ELF-1 (cell line): ENCODE data around the gene FIBCD1.

ENCODE experiments used
- DNase-seq: peaks from one replicate; pipeline ENCODE4 v3.0.0-alpha.2; 2016; ENCODE audit warnings: low read depth, low spot score

Gene FIBCD1, protein sequence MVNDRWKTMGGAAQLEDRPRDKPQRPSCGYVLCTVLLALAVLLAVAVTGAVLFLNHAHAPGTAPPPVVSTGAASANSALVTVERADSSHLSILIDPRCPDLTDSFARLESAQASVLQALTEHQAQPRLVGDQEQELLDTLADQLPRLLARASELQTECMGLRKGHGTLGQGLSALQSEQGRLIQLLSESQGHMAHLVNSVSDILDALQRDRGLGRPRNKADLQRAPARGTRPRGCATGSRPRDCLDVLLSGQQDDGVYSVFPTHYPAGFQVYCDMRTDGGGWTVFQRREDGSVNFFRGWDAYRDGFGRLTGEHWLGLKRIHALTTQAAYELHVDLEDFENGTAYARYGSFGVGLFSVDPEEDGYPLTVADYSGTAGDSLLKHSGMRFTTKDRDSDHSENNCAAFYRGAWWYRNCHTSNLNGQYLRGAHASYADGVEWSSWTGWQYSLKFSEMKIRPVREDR

DNA sequence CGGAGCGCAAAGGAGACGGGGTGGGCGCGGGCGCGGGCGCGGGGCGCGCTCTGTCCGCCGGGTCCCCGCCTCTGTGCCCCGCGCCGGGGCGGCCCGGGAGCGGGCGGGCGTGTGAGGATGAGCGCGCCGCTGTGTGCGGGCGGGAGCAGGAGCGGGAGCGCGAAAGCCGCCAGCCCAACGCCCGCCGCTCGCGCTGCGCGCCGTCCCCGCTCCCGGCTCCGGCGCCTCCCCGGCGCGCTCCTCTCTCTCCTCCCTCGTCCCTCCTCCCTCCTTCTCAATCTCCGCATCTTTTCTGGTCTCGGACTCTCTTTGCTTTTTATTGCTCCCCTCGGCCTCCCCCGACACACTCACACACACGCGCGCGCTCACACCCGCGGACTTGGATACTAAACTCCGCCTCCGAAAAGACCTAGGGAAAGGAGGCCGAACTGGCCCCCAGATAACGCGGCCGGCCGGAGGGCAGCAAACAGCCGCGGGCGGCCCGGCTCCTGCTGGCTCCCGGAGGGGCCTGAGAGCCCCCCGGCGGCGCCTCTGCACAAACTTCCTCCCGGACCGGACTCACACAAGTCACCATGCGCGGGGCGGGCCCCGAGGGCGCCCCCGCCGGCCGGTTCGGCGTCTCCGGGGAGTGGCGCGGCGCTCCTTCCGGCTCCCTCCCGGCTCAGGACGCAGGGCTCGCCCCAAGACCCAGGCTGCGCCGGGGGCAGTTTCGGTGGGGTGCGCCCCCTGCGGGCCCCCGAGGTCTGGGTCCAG, at the start of gene FIBCD1:
TSS of gene FIBCD1 (minus strand) at position 596 of the 753 bp plus-strand sequence. CDS start 640 bp downstream, outside the sequence.
- peak; percentile 71 for DNase-seq

DNA sequence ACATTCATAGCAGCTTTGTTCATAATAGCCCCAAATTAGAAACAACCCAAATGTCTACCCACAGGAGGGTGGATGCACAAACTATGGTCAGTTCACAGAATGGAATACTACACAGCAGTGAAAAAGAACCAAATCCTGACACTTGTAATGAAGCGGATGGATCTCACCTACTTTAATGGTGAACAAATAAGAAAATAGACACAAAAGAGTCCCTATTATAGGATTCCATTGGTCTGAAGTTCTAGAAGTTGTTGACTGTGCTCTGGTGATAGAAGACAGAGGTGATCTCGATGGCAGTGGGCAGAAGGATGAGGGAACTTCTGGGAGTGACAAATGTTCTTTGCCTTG, 49.3 kb upstream of the FIBCD1 start:
- no peak for DNase-seq

DNA sequence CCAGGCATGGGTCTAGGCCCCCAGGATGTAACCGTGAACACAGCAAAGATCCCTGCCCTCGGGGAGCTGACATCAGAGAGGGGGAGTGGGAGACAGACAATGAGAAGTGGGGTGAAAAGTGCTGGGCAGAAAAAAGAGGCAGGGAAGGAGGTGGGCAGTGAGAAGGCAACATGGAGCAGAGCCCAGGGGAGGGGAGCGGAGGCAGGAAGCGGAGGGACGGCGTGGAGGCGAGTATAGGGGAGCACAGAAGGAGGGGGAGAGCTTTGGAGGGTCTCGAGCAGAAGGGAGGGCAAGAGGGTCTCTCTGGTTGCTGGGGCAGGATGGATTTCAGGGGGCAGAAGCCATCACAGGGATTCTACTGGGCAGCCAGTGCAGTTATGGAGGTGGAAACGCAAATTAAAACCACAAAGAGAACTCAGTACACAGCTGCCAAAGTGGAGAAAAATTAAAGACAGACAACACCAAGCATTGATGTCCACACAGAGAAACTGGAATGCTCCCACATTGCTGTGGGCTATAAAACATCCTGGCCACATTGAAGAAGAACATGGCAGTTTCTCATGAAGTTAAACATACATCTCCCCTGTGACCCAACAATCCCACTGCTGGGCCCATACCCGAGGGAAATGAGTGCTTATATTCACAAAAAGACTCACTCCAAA, 48.8 kb upstream of the FIBCD1 start:
- no peak for DNase-seq

DNA sequence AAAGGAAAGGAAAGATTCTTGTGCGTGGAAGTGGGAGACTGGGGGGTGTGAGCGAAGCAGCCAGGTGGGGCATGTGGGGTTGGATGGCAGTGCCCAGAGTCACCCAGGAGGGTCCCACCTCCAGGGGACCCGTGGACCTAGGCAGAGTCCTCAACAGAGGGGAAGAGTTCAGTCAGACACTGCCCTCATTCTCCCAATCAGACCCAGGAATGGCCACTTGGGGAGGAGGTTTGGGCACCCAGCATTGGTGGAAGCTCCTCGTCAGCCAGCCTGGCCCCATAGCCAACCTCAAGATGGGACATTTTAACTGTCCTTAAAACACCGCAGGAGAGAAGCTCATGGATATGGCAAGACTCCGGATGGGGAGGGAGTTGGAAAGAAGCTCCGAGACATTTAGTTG, 48.0 kb upstream of the FIBCD1 start:
- DNase-seq: no peak

DNA sequence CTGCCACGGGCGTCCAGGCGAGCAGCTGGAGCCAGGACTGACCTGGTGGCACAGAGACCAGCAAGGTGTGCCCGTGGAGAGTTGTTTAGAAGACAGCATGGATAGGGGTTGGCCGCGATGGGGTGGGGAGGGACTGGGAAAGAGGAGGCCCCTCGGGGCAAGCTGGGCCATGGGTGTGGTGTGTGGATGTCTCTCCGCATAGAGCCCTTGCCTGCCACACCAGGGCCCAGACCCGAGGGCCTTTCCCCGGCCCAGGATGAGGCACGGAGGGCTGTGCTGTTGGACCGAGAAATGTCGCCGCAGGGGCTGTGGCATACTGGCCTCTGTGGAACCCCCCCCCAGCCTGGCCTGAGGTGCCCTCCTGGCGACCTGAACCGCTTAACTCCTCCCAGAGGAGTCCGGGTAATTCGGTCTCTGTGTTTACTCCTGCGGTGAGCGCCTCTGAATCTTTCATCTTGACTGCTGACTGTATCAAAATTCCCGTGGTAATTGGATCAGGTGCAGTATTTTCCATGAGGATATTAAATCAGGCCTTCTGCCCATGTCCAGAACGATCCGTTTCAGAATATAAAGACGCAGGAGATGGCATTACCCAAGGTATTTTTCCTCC, 47.4 kb upstream of the FIBCD1 start:
- DNase-seq: peak; percentile 50

DNA sequence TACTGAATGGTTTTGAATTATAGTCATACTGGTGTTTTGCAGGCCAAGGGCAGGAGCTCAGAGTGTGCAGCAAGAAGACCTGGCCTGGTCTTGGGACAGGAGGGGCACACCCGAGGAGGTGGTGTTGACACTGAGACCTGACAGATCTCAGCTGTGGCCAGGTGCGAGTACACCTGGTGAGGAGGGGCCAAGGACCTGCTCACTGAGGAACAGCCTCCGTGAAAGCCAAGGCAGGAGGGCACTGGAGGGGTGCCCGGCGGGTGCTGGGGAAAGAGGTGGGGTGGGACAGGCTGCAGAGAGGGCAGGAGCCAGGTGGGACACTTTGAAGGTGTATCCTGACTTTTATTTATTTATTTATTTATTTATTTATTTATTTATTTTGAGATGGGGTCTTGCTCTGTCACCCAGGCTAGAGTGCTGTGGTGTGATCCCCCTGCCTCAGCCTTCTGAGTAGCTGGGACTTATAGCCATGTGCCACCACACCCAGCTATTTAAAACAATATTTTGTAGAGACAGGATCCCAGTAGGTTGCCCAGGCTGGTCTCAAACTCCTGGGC, 46.6 kb upstream of the FIBCD1 start:
- no peak for DNase-seq

DNA sequence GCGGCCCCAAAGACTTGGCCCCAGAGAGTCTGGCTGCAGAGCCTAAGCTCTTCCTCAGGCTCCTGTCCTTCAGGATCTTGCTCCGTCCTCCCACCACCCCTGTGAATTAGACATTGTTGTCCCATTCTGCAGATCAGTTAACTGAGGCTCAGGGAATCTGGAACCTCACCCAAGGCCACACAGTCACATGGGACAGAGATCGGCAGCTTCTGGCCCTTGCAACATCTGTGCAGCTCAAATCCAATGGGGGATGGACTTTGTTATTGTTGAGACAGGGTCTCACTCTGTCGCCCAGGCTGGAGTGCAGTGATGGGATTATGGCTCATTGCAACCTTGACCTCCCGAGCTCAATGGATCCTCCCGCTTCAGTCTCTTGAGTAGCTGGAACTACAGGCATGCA, 46.0 kb upstream of the FIBCD1 start:
- no peak for DNase-seq

DNA sequence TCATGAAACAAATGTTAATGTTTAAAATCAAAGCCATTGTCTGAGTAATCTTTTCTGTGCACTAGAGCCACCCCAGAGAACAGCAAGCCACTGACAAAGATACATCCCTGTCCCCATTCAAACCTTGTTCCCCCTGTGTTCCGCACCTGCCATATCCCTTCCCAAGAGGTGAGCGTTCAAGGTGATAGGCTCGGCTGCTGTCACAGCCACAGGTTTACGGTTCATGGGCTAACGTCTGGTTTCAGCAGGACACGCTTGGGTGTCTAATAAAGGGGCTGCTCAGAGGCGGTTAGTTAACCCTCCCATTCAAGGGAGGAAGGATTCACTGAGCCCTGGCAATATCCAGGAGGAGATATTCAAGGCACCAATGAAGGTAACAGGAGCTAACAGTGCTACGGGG, 45.5 kb upstream of the FIBCD1 start:
- DNase-seq: no peak

DNA sequence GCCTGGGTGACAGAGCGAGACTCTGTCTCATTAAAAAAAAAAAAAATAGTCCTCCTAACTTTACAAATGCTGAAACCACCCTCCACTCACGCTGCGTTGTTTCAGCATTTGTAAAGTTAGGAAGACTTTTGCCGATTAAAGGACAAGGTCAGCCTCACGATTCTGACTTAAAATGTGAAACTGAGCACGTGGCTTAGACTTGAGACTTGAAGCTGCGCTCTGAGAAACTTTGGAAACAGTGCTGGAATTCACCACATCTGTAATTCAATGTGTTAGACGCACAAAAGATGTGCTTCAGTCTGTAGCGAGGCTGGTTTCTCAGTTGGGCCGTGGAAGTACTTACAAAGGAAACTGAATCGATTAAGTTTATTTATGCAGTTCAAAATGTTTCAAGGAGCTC, 44.9 kb upstream of the FIBCD1 start:
- DNase-seq: no peak

DNA sequence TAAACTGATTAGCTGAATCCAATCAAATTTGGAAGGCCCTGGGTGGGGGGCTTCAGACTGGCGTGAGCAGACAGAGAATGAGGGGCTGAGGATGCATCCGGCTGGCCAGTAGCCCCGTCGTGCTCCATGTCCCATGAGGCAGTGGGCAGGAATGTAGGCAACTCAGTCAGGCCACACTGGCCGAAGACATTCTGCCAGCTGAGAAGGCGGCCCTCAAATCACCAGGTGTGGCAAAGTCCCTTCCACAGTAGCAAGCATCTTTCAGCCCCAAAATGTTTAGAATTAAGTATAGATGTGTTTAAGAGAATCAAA, 44.3 kb upstream of the FIBCD1 start:
- no peak for DNase-seq

DNA sequence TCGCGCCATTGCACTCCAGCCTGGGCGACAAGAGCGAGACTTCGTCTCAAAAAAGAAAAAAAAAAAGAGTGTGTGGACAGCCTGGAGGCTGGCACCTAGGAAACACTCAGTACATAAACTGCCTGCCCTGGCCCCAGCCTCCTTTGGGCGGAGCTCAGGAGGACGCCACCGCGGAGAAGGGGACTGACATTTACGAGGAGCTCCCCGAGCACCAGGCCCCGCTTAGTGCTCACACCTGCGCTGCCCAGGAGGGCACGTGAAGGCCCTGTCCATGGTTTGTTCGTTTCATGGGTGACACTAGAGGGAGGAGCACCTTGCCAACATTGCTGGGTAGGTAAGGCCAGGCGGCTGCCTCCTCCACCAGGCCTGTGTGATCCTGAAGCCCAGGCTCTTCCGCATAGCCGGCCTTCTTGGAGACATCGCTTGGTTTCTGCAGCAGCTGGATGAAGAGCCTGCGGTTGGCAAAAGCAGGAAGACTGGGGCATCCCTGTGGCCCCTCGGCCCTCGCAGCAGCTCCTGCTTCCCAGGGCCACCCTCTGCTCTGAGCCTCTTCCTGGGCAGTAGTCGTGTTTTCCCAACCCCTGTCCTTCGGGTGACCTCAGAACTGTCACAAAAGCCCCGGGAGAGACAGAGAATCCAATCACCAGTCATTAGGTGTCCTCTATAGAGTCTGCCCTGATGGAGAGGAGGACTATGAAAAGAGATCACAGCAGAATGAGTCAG, 43.8 kb upstream of the FIBCD1 start:
- DNase-seq: no peak

DNA sequence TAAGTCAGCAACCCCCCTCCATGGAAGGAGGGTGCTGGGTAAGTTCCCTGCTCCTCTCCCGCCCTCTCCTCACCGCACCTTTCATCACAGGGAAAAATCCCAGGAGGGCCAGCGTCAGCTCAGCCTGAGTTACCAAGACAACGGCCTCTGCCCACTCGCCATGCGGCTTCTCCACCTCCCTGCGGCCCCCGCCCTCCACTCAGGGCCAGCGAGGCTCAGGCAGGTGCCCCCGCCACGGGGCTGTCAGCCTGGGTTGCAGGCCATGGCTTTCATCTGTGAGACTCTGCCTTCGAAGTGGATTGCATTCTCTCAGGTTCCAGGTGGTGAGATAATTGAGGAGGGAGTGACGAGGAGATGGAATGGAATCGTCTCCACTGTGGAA, 42.7 kb upstream of the FIBCD1 start:
- no peak for DNase-seq

DNA sequence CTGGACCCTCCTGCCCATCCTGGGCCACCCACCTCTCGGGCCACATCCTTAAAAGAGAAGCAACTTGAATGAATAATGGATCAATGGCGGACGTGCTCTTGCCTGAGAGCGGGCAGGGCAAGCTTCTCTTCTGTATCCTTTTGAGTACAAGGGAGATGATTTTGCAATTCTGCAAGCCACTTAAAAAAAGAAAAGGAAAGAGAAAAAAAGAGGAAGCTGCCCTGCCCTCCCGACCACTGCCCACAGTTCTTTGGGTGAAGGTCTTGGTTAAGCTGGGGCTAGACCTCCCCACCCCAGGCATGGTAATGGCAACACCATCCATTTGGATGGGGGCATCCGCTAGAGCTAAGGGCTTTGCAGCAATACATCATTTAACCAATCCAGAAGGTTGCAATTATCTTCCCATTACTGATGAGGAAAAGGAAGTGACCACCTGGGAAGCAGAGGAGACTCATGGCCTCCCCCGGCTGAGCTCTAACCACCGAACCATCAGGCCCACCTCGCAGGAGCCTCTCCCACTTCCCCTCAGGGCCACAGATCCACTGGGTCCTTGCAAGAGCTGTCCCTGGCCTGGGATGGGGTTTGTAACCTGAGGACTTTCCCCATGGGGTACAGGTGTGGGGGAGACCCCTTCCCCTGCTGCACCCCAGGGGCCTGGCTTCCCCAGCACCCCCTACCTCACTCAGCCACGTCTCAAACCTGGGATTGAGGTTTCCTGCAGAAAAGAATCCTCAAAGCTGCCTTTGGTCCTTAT, 42.1 kb upstream of the FIBCD1 start:
- no peak for DNase-seq

DNA sequence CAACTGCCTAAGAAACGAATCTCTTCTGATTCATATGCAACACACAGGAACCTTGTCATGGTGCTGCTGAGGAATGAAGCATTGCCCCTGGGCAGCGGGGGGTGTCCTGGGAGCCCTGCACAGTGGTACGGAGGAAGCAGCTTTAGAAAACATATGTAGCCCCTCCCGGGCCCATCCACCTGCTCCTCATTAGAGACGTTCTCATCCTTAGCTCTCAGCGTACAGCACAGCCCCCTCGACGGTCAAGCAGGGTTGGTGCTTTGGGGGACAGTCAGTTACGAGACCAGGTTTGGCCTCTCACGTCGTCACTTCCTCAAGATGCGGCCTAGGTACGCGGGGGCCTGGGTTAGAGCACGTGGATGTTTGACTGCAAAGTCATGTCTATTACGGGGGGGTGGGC, 41.5 kb upstream of the FIBCD1 start:
- DNase-seq: no peak

DNA sequence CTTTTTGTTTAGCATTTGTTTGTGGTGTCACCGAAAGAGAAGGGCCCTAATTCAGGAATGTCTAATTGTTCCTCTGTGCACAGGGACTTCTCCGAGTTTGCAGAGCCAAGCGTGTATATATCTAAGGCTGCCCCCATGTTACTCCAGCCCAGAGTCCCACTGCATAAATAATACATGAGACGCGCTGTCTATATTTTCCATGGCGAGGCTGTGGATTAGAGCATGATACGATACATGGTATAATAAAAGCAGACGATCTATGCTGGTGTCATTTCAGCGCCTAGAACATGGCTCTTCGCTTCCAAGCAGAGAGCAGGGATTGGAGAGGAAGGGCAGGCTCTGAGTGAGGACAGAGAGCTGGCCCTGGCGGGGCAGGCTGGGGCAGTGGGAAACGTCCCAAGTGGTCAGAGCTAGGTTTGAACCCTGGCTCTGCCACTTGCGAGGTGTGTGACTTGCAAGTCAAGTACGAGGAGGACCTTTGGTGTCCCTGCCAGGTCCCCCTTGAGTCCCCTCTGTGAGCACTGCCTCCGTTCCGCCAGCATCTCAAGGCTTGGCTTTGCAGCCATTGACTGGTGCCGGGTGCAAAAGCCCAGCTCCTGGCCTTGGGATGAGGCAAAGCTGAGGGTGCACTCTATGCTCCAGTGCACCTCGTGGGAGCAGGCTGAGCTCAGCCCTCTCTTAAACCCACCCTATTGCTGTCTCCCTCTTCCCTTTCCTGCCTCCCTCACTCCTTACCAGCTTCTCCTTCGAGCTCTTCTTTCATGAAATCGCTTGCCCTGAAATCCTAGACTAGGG, 40.7 kb upstream of the FIBCD1 start:
- DNase-seq: no peak

DNA sequence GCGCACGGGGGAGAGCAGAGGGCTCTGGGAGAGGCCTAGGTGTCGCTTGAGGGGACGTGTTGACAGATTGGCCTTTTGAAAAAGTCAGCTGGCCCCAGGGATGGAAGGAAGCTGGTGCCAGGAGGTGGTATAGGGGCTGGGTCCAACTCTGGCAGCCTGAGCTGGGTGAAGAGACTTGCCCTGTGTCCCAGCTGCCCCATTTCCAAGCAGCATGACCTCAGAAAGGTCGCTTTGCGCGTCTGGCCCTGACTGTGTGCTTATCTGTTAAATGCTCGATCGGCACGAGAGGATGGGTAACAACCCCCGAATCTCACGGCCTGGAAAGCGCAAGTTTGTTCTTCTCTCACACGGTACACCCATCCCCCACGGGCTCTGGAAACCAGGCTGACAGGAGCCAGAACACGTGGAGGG, 38.8 kb upstream of the FIBCD1 start:
- peak; percentile 32 for DNase-seq

DNA sequence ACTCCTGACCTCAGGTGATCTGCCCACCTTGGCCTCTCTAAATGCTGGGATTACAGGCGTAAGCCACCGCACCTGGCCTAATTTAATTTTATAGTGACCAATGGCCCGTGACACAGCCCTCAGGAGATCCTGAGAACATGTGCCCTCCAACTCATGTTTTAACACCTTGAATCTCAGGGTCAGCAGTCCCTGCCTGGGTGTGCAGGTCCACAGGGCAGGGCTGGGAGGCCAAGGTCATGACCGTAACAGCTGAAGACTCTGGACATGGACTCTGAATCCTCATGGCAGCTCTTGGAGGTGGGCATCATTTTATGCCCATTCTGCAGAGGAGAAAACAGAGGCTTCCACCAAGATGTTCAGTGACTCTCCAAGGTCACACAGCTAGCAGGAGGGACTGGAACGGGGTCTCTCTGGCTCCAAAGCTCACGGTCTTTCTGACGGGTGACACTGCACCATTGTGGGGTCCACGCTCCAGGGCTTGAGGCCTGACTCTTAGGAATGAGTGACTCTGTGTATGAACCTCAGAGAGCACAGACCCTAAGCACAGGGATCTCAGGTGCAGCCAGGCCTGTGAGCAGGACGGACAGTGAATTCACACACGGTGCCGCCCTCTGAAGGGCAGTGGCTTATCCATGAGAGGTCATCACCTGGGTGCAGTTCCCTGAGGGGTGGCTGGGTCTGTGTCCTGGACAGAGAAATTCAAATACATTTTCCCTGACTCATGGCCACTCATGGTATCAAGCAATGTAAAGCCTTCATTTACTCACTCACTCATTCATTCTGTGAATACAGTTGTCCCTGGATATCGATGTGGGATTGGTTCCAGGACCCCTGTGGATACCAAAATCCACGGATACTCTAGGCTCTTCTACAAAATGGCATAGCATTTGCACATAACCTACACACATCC, 37.1 kb upstream of the FIBCD1 start:
- no peak for DNase-seq

DNA sequence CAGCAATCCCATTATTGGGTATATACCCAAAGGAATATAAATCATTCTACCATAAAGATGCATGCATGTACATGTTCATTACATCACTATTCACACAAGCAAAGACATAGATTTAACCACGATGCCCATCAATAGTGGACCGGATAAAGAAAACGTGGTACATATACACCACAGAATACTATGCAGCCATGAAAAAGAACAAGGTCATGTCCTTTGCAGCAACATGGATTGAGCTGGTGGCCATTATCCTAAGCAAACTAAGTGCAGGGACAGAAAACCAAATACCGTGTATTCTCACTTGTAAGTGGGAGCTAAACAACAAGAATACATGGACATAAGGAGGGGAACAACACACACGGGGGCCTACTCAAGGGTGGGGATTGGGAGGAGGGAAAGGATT, 36.1 kb upstream of the FIBCD1 start:
- no peak for DNase-seq

DNA sequence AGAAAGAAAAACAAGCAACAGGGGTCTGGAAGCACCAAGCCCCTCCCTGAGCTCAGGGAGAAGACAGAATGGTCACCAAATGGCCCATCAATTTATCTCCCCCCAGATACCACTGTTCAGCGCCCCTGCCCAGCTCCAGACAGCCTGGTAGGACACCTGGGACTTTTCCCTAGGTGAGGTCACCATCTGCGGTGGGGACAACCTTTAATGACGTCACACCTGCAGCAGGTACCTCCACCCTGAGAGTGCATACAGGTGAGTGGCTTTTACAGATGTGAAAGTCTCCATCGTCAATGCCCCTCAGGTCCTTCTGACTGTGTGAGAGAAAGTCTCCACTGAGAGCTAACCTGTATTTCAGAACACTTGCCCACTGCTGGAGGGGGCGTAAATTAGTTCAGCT, 35.6 kb upstream of the FIBCD1 start:
- no peak for DNase-seq
